Ishikawa (cell line): Measurements from ENCODE around the gene ARFGAP1.
A peak's percentile ranks its signal among the peaks of the same experiment; 100 is the strongest.

Experiments used
- CEBPB ChIP-seq: IDR thresholded peaks from 2 replicates; pipeline ENCODE4 v1.6.1; 2012
- CREB1 ChIP-seq: IDR thresholded peaks from 2 replicates; pipeline ENCODE4 v1.6.1; 2012; ENCODE audit warnings: low read depth
- EGR1 ChIP-seq: IDR thresholded peaks from 2 replicates; pipeline ENCODE4 v1.6.1; 2012
- EP300 ChIP-seq: IDR thresholded peaks from 2 replicates; pipeline ENCODE4 v1.6.1; 2012; ENCODE audit warnings: borderline replicate concordance
- FOXM1 ChIP-seq: IDR thresholded peaks from 2 replicates; pipeline ENCODE4 v1.6.1; 2012; ENCODE audit warnings: low read depth, borderline replicate concordance
- MAX ChIP-seq: IDR thresholded peaks from 2 replicates; pipeline ENCODE4 v1.6.1; 2012
- NFIC ChIP-seq: IDR thresholded peaks from 2 replicates; pipeline ENCODE4 v1.6.1; 2012
- RAD21 ChIP-seq: IDR thresholded peaks from 2 replicates; pipeline ENCODE4 v1.6.1; 2012; ENCODE audit warnings: low read depth
- TAF1 ChIP-seq: IDR thresholded peaks from 2 replicates; pipeline ENCODE4 v1.6.1; 2012; ENCODE audit warnings: low read depth, mild to moderate bottlenecking
- TCF12 ChIP-seq: IDR thresholded peaks from 2 replicates; pipeline ENCODE4 v1.6.1; 2012; ENCODE audit warnings: low read depth
- TEAD4 ChIP-seq: IDR thresholded peaks from 2 replicates; pipeline ENCODE4 v1.6.1; 2012
- YY1 ChIP-seq: IDR thresholded peaks from 2 replicates; pipeline ENCODE4 v1.6.1; 2012; ENCODE audit warnings: low read depth
- ZBTB7A ChIP-seq: IDR thresholded peaks from 2 replicates; pipeline ENCODE4 v1.6.1; 2012; ENCODE audit warnings: low read depth
- TF ChIP-seq, protein P1 (sequence below): IDR thresholded peaks from 2 replicates; pipeline ENCODE4 v1.6.1; 2012; ENCODE audit warnings: low read depth, mild to moderate bottlenecking
- TF ChIP-seq, protein P2 (sequence below): IDR thresholded peaks from 2 replicates; pipeline ENCODE4 v1.6.1; 2012

Gene ARFGAP1

DNA sequence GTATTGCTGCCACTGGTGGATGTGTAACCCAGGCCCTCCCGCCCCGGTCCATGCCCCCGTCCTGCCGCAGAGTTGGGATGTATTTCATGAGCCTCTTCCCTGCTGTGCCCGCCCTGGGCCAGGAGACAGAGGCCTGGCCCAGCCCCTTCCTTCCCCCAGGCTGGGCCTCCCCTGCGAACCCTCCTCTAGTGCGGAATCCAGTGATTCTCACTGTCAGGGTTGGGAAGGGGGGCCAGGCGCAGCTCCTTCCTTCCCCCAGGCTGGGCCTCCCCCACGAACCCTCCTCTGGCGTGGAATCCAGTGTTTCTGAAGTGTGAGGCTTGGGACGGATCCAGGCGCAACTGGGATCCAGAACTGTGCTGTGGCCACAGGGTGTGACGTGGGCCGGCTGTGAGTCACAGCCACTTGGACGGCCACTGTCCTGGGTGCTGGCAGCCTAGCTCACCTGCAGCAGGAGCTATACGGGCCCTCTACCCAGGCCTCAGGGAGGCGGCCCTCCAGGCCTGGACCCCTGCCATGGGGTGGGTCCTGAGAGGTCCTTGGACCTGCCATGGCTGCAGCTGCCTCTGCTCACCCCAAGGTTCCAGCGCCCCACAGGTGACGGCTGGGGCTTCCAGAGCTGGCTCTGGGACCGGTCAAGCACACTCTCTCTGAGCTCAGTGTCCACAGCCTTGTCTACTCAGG lies 48.7 kb downstream of the ARFGAP1 start:
- TF ChIP-seq, protein P1, sequence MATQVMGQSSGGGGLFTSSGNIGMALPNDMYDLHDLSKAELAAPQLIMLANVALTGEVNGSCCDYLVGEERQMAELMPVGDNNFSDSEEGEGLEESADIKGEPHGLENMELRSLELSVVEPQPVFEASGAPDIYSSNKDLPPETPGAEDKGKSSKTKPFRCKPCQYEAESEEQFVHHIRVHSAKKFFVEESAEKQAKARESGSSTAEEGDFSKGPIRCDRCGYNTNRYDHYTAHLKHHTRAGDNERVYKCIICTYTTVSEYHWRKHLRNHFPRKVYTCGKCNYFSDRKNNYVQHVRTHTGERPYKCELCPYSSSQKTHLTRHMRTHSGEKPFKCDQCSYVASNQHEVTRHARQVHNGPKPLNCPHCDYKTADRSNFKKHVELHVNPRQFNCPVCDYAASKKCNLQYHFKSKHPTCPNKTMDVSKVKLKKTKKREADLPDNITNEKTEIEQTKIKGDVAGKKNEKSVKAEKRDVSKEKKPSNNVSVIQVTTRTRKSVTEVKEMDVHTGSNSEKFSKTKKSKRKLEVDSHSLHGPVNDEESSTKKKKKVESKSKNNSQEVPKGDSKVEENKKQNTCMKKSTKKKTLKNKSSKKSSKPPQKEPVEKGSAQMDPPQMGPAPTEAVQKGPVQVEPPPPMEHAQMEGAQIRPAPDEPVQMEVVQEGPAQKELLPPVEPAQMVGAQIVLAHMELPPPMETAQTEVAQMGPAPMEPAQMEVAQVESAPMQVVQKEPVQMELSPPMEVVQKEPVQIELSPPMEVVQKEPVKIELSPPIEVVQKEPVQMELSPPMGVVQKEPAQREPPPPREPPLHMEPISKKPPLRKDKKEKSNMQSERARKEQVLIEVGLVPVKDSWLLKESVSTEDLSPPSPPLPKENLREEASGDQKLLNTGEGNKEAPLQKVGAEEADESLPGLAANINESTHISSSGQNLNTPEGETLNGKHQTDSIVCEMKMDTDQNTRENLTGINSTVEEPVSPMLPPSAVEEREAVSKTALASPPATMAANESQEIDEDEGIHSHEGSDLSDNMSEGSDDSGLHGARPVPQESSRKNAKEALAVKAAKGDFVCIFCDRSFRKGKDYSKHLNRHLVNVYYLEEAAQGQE, result peak; percentile 71
- TF ChIP-seq, protein P2, sequence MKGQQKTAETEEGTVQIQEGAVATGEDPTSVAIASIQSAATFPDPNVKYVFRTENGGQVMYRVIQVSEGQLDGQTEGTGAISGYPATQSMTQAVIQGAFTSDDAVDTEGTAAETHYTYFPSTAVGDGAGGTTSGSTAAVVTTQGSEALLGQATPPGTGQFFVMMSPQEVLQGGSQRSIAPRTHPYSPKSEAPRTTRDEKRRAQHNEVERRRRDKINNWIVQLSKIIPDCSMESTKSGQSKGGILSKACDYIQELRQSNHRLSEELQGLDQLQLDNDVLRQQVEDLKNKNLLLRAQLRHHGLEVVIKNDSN, result no peak

- TF ChIP-seq RAD21 (no peak), FOXM1 (no peak), TAF1 (no peak), ZBTB7A (no peak), MAX (no peak), TEAD4 (no peak), EP300 (no peak), YY1 (no peak), CEBPB (no peak), EGR1 (no peak), CREB1 (no peak), NFIC (no peak), TCF12 (no peak)
- TF ChIP-seq, protein P1, result no peak
- TF ChIP-seq, protein P2, result no peak
Observed at GRCh38 chr20:63322146-63322932, 49.7 kb downstream of the ARFGAP1 start.

- TF ChIP-seq EP300, result no peak
- TF ChIP-seq EGR1, result no peak
- TF ChIP-seq FOXM1, result no peak
- no peak for TF ChIP-seq MAX
- no peak for TF ChIP-seq CEBPB
- TF ChIP-seq RAD21, result no peak
- no peak for TF ChIP-seq YY1
- TF ChIP-seq NFIC, result no peak
- no peak for TF ChIP-seq TAF1
- TF ChIP-seq CREB1, result no peak
- TF ChIP-seq, protein P2, result no peak
Observed at GRCh38 chr20:63322933-63323273, 50.3 kb downstream of the ARFGAP1 start.

DNA sequence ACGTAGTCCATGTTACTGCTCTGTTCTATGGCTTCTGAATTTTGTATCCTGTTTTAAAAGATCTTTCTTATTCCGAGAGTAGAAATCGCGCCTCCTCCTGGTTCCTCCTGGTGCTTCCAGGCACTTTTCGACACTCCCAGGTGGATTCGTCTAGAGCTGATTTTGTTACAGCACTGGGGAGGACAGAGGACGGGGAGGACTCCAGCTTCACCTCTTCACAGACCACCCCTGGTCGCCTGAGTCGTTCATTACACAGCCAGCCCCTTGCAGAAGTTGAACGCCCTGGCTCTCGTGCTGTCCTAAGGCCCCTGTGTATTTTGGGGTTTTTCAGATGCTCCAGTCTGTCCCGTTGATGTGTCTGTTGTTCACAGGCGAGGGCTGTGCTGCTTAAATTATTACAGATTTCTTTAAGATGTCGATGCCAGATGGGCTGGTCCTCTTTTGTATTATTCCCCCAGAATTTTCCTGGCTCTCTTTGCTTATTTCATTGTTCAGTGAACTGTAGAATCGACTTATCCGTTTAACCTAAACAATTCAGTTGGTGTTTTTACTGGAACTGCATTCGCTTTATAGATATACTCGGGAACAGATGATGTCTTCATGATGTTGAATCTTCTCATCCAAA lies 50.9 kb downstream of the ARFGAP1 start:
- TF ChIP-seq RAD21 (no peak), CEBPB (no peak), TAF1 (no peak), EP300 (no peak), FOXM1 (no peak), EGR1 (no peak), YY1 (no peak), TCF12 (no peak), NFIC (no peak), ZBTB7A (no peak), TEAD4 (no peak), CREB1 (no peak), MAX (no peak)
- TF ChIP-seq, protein P1, result no peak
- TF ChIP-seq, protein P2, result no peak
